Cerebellar cortex (tissue), 1 donor: Measurements from ENCODE around the gene NAXD.
"Not testable (repeated sequence)": the region's sequence is repeated elsewhere in the genome, so short reads cannot be mapped to it uniquely, and the experiment has no call there.

ENCODE experiments used
- DNase-seq: peaks from one replicate; pipeline ENCODE4 v3.0.0-alpha.2; 2015; ENCODE audit warnings: low spot score

The NAXD gene

DNA sequence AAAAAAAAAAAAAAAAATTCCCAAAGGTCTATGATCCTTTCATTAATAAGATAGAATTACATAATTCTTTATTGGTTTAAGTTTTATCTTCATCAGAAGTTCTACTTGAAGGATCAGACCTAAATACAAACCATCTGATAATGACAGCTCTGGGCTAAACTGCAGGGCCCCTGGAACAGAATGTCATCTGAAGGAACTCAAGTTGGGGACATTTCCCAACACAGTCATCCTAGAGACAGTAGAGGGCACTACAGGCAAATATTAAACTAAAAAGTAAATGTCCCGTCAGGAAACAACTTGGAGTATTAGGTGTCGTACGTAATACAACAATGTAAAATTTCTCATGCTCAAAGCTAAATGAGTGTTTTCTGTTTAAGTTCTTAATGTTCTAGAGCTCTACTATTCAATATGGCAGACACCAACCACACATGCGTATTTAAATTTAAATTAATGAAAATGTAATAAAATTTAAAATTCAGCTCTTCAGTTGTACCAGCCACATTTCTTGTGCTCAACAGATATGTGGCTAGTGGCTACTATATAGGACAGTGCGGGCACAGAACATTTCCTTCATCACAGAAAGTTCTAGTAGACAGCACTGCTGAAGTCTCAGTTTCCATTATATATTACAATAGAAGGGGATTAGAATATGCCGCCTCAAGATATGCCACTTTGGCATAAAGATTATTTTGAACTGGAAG lies 21.8 kb upstream of the NAXD start:
- peak; percentile 74 for DNase-seq

DNA sequence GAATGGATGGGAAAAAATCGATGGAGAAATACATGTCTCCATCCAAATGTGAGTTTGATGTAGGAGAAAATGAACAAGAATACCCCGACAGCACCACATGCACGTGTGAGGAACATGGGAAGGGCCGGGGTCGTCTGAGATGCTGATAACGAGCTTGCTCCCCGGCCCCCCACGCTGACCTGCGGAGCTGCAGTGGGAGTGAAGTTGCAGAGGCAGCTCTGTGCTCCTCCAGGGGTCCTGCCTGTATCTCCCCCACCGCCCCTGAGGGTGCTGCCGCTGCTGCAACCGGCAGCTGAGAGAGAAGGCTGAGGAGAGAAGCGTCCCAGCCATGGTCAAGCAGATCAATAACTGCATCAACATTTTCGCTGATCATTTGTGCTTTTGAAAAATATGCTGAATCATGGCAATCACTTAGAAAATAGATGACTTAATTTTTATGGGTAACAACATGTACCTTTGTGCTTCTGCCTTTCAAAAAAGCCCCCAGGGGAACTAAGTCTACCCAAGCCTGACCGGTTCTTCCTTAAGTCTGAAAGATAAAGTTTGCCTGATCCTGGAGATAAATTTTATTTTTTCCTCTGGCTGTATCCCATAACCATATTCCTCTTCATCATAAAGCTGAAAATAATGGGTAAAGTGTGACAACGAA lies 18.2 kb upstream of the NAXD start:
- no peak for DNase-seq

GRCh38 chr13:110600261-110600819 lies 15.0 kb upstream of the NAXD start:
- no peak for DNase-seq

DNA sequence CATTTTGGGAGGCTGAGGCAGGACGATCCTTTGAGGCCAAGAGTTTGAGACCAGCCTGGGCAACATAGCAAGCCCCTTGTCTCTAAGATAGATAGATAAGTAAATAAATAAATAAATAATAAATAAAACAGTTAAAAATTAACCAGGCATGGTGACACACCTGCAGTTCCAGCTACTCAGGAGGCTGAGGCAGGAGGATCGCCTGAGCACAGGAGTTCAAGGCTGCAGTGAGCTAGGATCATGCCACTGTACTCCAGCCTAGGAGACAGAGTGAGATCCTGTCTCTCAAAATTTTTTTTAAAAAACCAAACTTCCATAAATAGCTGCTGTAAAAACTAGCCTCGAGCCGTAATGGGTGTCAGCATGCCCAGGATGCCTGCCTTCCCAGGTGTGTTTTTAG lies 14.4 kb upstream of the NAXD start:
- no peak for DNase-seq

- no peak for DNase-seq
Observed at GRCh38 chr13:110605132-110605531, 10.2 kb upstream of the NAXD start.

DNA sequence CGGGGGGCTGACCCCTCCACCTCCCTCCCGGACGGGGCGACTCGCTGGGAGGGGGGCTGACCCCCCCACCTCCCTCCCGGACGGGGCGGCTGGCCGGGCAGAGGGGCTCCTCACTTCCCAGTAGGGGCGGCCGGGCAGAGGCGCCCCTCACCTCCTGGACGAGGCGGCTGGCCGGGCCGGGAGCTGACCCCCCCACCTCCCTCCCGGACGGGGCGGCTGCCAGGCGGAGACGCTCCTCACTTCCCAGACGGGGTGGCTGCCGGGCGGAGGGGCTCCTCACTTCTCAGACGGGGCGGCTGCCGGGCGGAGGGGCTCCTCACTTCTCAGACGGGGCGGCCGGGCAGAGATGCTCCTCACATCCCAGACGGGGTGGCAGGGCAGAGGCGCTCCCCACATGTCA lies 9.1 kb upstream of the NAXD start:
- DNase-seq = not testable (repeated sequence)

DNA sequence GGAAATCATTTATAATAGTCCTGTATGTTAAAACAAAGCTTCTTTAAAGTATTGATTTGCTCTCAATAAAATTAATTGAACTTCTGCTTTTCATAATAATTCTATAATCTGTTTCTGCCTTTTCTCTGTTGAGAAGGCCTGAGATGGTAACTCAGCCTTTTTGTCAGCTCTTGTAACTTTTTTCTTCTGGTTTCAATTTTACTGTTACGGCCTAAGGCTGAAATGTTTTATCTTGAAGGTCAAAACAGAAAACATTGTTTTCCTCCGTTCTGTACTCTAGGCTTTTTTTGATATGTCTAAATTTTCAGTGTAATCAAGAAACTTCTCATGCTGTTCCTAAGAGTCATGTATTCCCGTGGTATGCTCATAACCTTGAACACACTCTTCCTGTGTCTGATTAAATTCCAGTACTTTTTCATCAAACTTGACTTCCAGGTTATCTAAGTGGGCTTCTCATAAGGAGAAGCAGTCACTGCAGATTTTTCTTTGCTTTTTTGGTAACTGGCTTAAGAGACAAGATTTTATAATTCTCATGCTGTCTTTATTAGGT lies 7.6 kb upstream of the NAXD start:
- no peak for DNase-seq

DNA sequence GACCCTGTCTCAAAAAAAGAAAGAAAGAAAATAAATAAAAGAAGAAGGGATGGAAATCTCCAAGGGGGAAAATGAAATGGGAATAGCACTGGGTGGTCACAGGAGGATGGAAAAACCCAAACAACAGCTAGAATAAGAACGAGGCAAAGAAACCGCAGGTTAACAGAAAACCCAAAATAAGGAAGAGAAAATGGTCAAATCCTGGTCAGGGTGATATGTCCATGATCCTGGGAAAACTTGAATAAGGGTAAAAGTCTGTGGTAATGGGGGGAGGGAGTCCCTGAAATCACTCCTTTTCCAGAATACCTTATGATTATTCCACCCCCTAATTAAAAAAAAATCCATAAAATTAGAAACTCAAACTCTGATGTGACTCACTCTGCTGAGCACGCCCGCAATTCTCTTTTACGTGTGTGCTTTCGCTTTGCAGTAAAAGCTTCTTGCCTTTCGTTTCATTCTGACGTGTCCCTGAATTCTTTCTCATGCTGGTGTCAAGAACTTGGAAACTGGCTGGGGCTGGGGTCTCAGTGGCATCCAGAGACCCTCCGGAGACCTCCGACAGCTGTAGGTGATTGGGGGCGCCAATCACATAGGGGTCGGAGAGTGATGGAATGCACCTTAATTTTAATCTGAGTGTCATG lies 4.3 kb upstream of the NAXD start:
- no peak for DNase-seq

GRCh38 chr13:110615005-110615321 lies 382 bp upstream of the NAXD start:
- DNase-seq = no peak

DNA sequence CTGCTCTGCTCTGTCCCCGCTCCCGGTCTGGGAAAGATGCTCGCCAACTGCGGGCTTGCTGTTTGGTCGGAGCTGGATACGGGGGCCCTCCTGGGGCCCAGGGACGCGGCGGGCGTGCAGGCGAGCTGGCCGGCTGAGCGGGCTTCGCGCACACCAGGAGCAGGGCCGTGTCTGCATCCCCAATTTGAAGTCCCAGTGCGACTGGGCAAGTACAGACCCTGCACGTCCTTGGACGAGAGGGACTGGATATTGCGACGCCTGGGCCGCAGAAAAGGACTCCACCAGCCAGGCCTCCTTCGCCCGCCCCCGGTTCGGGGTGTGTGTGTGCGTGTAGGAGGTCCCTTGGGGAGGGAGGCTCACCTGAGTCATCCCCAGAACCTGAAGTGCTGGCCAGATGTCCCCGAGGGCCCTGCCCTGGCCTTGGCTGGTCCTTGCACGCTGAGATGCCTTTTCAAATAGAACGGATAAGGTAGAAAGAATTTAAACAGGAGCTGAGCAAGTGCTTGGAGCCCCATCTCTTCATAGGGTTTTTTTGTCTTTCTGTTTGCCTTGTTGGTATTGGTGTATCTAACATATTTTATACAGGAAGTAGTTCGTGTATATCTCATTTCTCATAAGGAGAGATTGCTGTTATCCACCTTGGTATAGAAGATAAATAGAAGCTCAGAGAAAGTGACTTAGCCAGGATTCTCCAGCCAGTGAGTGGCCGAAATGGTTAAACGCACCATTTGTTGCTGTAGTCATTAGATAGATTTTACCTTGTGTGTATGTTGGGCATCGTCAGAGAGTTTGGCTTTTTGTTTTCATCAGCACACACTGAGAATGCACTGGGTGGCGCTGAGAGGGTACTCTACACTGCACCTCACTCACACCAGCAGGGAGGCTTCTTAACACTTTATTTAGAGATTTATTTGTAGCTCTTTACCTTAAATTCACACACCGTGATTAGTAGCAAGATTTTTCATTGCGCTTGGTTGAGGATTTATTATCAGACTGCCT lies 1.1 kb downstream of the NAXD start:
- DNase-seq = no peak

DNA sequence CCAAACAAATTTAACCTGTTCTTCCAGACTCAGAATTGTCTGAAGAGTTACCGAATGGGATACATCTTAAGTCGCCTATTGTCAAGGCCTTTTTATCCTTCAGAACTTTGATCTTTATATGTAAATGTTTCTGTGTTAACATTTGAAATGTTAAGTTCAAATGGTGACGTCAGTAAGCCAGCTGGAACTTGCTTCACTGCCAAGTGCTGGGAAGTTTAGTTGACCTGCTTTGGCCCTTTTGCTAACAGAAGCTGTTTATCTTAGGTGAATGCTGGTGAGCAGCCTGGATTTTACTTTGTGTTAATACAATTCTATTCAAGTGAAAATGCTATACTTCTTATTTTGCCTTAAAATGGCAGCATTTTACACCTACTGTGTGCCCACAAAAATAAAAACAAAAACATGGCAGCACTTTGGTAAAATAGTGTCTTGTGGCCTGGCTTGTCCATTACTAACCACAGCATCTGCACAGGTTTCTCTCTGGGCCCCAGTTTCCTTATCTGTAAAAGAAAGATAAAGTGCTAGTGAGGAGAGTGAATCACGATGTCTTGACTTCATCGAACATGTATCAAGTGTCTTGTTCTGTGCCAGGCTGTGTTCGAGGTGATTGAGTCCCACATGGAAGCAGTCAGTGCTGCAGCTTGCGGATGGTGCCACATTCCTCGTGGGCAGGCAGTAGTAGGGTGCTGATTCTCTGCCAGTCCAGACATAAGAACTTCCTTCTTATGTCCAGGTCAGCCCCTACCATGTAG lies 2.2 kb downstream of the NAXD start:
- no peak for DNase-seq

GRCh38 chr13:110618167-110618566 lies 2.8 kb downstream of the NAXD start:
- no peak for DNase-seq

GRCh38 chr13:110618780-110619179 lies 3.4 kb downstream of the NAXD start:
- DNase-seq = no peak

GRCh38 chr13:110620596-110620995 lies 5.3 kb downstream of the NAXD start:
- DNase-seq = no peak

GRCh38 chr13:110624766-110625756 lies 9.7 kb downstream of the NAXD start:
- DNase-seq = no peak

GRCh38 chr13:110625771-110626321 lies 10.5 kb downstream of the NAXD start:
- no peak for DNase-seq

DNA sequence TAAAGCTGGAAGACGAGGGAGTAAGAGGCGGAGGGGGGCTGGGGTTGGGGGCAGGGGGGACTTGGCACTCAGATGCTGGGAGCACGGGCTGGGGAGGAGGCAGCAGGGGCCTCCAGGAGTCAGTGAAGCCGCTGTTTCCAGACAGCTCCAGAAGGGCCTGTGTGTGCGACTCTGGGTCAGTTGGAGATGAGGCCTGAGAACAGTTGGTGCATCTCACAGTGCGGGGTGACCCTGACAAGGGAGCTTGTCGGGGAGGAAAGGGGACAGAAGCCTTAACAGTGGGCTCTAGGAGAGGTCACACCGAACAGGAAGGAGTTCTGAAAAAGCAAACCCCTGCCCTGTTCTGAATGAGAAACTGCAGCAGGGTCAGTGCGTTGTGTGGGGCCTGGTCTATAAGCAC lies 11.2 kb downstream of the NAXD start:
- DNase-seq = no peak

GRCh38 chr13:110627351-110627750 lies 12.0 kb downstream of the NAXD start:
- no peak for DNase-seq

DNA sequence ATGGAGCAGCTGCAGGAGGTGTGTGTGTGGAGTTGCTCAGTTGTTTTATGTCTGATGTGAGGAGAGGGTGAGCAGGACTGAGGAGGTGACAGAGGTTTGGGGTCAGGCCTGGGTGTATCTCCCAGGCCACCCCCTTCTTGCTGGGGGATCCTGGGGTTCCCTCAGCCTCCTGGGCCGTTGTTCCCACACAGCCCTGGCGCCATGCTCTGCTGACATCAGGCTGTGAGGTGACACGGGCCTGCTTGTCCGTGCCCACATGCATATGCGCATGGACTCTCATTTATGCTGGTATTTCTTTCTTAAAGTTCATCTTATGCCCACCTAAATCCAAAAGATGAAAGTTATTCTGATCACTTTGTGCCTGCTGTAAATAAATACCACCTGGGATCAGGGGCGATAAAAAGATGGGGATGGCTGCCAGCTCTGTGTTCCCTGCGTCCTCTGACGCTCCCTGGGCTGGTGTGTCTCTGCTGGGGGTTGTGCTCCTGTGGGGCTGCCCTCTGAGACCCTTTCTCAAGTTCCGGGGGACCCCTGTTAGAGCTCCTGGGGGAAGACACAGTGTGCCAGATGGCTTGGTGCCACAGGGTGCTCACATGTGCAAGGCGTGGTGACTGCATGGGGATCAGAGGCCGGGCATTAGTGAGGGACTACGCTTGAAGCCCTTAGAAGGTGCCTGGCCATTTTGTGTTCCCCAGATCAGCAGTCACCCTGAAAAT lies 12.6 kb downstream of the NAXD start:
- DNase-seq = no peak
